ENCODE measurements around the gene NMUR2.

NMUR2 gene

GRCh38 chr5:152355061-152355460 is 50.0 kb downstream of the NMUR2 start:
- no peak for TF ChIP-seq MYC (IDR thresholded peaks at IDR 0.05; ENCODE audit: low read depth, low read length)
- TF ChIP-seq POLR2A (IDR thresholded peaks at IDR 0.05; ENCODE audit: extremely low read depth, insufficient read length) = no peak
- TF ChIP-seq MAX (IDR thresholded peaks at IDR 0.05; ENCODE audit: low read depth, low read length) = no peak
- TF ChIP-seq CTCF (IDR thresholded peaks at IDR 0.05; ENCODE audit: low read depth, low read length) = no peak
- no peak for DNase-seq (ENCODE audit: low read depth)
- H3K4me3 ChIP-seq (ENCODE audit: low read depth, low read length) = no peak overlapping the region

GRCh38 chr5:152353001-152353400 is 52.1 kb downstream of the NMUR2 start:
- H3K4me3 ChIP-seq (ENCODE audit: low read depth, low read length) = no peak overlapping the region
- no peak for DNase-seq (ENCODE audit: low read depth)
- TF ChIP-seq MYC (IDR thresholded peaks at IDR 0.05; ENCODE audit: low read depth, low read length) = no peak
- no peak for TF ChIP-seq CTCF (IDR thresholded peaks at IDR 0.05; ENCODE audit: low read depth, low read length)
- no peak for TF ChIP-seq MAX (IDR thresholded peaks at IDR 0.05; ENCODE audit: low read depth, low read length)
- no peak for TF ChIP-seq POLR2A (IDR thresholded peaks at IDR 0.05; ENCODE audit: extremely low read depth, insufficient read length)

GRCh38 chr5:152349683-152350526 is 55.2 kb downstream of the NMUR2 start:
- H3K4me3 ChIP-seq (ENCODE audit: low read depth, low read length) = no peak overlapping the region
- TF ChIP-seq CTCF (IDR thresholded peaks at IDR 0.05; ENCODE audit: low read depth, low read length) = peak; percentile 92
- peak; percentile 30; the same call in 1 of the 2 replicates for TF ChIP-seq MAX (IDR thresholded peaks at IDR 0.05; ENCODE audit: low read depth, low read length)
- TF ChIP-seq MYC (IDR thresholded peaks at IDR 0.05; ENCODE audit: low read depth, low read length) = no peak
- peak; percentile 38 for DNase-seq (ENCODE audit: low read depth)

Data from NB4 (cell line).